Measurements from ENCODE around the gene EMC9.
A peak's percentile ranks its signal among the peaks of the same experiment; 100 is the strongest.

EMC9 gene

DNA sequence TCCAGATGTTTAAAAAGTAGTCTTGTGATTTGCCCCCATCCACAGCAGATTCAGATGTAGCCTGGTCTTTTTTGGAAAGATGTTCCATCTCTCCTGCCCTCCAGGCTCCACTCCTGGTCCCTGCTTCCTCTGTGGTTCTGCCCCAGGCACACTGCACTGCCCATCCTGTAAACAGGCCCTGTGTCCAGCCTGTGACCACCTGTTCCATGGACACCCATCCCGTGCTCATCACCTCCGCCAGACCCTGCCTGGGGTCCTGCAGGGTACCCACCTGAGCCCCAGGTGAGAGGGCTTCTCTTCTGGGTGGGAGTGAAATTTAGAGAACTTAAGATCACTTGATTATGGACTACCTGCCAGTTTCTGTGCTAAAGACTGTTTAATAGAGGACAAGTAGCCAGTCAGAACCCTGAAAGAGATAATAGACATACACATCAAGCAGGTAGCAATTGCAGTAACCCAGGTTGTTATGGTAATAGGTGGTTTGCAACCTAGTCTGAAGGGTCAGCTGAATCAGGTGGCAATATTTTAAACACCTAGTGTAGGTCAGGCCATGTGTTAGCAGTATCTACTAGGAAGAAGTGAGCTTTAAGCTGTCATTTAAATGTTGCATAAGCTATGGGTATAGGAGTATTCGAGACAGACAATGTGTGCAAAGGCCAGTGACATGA lies 8.0 kb upstream of the EMC9 start:
- FAIRE-seq = no peak
- no peak for DNase-seq (ENCODE audit: low spot score)

DNA sequence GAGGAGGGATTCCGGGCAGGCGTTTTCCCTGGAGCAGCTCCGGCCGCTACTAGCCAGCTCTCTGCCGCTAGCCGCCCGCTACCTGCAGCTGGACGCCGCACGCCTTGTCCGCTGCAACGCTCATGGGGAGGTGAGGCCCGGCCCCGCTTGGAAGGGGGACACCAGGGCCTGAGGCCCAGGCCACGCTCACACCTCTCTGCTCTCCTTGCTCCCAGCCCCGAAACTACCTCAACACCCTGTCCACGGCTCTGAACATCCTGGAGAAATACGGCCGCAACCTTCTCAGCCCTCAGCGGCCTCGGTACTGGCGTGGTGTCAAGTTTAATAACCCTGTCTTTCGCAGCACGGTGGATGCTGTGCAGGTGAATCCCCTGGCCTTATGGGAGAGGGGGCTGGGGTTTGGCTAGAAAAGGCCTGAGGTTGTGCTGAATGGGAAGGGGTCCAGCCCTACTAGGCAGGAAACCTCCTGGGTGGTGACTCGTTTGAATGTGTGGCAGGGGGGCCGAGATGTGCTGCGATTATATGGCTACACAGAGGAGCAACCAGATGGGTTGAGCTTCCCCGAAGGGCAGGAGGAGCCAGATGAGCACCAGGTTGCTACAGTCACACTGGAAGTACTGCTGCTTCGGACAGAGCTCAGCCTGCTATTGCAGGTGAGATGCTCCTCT lies 6.5 kb upstream of the EMC9 start:
- DNase-seq (ENCODE audit: low spot score) = no peak
- FAIRE-seq = no peak

DNA sequence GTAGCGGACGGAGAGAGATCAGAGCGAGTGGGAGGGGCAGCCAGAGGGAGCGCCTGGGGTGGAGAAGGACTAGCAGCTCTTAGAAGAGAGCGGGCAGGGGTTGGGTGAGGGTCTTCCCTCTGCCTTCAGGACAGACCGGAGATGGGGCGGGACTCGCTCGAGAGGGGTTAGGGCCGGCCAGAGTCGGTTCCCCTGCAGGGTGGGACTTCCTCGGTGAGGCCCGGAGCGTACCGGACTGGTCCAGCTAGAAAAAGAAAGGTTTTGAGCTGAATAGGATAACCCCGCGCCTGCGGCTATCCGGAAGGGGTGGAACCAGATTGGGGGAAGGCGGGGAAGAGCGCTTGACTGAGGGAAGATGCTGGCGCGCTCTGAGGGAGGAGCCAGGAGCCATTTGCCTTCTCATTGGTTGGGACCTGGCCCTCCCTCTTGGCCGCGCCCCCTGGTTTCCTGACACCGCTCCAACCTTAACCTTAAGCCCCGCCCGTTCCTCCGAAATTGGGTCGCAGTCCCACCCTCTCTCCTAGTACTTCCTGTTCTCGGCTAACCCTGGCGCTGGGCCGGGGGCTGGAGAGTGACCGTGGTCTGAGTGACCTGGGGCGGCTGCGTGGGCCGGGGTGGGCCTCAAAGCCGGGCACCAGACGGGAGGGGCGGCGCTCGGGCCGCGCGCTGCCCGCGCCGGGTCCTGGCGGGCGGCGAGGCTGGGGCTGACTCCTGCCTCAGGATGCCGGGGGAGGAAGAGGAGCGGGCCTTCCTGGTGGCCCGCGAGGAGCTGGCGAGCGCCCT lies 5.8 kb upstream of the EMC9 start, which contains the start of gene RNF31:
RNF31 (plus strand) TSS at position 521 of the 783 bp plus-strand sequence; CDS start at position 722, 201 bp downstream.
- peak; percentile 97 for DNase-seq (ENCODE audit: low spot score)
- no peak for FAIRE-seq

DNA sequence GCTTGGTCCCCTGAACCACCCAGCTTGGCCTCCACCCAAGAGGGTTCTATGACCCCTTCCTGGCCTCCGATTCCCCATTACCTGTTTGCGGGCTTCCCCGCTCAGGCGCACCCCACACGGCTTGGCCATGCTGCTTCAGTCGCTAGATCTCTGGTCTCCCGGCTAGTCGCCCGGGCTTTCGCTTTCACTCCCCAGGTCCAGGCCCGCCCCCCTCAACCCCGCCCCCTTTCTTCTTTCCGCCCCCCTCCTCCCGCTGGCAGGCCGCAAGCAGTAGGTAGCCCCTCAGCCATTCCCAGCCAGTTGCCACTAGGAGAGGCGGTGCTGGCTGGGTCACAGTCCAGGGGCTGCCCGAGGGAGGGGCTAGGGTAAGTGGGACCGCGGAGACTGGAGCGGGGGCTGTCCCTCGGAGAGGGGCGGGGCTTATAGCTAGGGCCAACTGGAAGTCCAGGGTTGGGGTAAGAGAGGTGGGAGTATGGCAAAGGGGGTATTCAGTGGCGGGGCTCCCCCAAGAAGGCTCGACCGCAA lies 5.1 kb upstream of the EMC9 start, which contains the start of gene PSME2:
PSME2 (minus strand) TSS at position 158 of the 525 bp plus-strand sequence; CDS start at position 129, 29 bp downstream.
- FAIRE-seq = no peak

DNA sequence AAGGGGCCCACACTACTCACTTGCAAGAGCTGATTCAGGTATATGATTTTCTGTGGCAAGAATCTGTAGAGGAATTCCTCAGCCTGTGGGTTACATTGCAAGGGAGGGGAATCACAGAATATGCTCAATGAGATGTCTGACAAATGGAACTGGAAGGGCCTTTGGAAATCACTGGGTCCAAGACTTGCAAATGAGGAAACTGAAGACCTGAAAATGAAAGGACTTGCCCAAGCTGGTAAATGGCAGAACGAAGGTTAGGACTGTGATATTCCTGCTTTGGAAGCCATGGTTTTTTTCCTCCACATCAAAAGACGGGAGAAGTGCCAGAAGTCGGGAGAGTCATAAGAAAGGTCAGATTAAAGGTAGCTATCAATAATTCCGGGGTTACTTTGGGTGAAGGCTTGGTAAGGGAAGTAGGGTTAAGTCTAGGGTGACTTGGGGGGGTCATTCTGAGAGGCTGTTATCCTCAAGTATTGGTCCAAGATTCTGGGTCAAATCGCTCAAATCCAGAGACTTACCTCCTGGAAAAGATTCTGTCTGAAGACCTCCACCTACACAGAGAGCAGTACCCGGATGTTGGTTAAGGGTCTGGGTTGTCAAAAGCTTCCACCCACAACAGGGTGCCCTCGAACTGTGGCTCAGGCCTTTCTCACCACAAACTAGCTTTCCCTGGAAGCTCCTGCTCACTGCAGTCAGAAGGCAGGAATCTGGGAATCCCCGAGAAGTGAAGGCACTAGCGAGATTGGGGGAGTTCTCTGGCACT lies 4.5 kb upstream of the EMC9 start:
- peak; percentile 21 for DNase-seq (ENCODE audit: low spot score)
- FAIRE-seq = no peak

More for the DNA sequence above, 5.1 kb upstream of the EMC9 start, which contains the start of gene PSME2:
- DNase-seq (ENCODE audit: low spot score) = peak; percentile 98

DNA sequence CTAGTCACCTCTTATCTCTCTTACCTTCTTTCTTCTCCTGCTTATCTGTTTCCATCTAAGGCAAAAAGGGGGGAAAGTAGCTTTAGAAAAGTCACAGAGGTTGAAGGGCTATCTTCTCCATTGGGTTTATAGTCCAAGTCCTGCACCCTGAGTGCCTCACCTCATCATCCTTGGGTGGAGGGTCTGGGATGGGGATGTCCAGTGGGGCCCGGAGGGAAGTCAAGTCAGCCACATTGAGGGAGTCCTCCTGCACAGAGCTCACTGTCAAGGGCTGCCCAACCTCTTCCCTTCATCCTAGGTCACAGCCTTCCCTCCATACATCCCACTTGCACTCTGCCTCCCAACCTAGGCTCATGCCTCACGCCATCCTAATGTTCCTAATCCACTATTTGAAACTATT lies 3.8 kb upstream of the EMC9 start:
- DNase-seq (ENCODE audit: low spot score) (no peak), FAIRE-seq (no peak)

DNA sequence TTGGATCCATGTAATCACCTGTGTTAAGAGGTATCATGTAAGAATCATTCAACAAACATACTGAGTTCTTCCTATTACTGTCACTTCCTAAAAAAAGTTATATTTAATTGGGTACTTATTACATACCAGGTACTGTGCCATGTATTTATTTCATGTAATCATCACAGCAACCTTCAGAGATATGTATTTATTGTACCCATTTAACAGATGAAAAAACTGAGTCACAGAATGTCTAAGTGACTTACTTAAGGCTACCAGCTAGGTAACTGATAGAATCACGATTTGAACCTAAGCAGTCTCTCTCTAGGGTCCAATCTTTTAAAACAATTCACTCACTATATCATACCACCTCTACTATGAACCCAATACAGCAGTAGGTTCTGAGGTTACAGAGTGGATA lies 3.1 kb upstream of the EMC9 start:
- FAIRE-seq (no peak), DNase-seq (ENCODE audit: low spot score) (no peak)

DNA sequence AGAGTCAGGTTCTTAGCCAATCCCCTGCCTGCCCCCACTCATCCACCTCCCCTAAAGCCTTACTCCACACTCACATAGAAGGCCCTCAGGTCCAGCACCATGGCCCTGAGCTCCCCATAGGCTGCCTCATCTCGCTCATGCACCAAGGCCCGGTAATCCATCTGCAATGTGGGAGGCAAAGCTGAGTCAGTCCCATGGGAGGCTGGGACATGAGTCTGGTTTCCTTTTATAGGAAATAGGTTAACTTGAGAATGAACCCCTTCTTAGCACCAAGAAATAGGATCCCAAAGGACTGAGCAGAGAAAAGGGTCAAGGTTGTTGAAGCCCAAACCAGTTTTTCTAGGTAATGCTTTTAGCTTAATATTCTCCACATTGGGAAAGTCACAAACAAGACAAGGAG lies 2.1 kb upstream of the EMC9 start:
- no peak for DNase-seq (ENCODE audit: low spot score)
- no peak for FAIRE-seq

DNA sequence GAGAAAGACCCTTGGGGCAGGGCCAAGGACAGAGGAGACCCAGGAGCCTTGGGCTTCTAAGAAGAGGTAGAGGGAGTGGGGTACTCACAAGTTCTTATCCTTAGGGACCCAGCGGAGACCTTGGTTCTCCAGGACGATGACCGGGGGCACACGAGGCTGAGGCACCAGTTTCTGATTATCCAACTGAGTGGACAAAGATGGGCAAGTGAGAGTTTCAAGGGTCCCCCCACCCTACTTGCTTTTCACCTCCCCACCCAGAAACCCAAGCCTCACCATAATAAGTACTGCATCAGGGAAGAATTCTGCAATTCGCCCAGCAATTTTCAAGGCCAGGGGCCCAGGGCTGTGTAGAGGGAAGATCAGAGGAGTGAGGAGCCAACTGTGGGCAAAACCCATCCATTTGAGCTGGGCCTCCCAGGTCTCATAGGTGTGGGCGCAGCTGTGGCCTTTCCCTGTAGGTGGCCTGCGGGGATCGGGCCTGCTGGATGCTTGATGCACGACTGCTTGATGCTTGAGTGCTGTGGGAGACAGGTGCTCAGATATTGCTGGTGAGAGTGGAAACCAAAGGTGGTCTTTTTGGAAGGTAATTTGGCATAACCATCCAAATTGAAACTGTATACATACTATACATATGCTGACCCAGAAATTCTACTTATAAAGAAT lies 2.0 kb downstream of the EMC9 start:
- FAIRE-seq = no peak

DNA sequence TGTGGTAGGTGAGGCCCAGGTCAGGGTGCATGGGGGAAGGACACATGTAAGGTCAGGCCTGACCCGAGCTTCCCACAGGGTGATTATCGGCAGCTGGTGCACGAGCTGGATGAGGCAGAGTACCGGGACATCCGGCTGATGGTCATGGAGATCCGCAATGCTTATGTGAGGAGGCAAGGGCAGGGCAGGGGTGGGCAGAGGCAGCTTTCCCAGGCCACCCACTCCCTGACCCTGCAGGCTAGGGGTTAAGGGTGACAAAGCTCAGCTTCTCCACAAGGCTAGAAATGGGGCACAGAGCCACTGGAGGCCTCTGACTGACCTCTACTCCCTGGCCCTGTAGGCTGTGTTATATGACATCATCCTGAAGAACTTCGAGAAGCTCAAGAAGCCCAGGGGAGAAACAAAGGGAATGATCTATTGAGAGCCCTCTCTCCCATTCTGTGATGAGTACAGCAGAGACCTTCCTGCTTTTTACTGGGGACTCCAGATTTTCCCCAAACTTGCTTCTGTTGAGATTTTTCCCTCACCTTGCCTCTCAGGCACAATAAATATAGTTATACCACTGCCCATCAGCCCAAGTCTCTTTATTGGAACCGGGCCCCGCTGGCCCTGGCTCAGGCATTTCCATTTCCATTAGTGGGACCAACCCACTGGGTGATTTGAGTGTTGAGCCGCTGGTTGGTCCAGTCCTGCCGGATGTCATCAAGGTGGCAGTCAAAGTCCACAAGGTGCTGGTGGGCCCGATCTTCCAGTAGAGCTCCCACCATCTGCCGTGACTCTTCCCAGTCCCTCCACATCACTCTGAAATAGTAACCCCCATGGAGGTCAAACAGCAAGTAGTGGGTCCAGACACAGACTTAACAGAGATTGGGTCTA lies 2.8 kb downstream of the EMC9 start:
- FAIRE-seq = no peak
- DNase-seq (ENCODE audit: low spot score) = no peak

More for the DNA sequence above, 2.0 kb downstream of the EMC9 start:
- peak; percentile 29 for DNase-seq (ENCODE audit: low spot score)

DNA sequence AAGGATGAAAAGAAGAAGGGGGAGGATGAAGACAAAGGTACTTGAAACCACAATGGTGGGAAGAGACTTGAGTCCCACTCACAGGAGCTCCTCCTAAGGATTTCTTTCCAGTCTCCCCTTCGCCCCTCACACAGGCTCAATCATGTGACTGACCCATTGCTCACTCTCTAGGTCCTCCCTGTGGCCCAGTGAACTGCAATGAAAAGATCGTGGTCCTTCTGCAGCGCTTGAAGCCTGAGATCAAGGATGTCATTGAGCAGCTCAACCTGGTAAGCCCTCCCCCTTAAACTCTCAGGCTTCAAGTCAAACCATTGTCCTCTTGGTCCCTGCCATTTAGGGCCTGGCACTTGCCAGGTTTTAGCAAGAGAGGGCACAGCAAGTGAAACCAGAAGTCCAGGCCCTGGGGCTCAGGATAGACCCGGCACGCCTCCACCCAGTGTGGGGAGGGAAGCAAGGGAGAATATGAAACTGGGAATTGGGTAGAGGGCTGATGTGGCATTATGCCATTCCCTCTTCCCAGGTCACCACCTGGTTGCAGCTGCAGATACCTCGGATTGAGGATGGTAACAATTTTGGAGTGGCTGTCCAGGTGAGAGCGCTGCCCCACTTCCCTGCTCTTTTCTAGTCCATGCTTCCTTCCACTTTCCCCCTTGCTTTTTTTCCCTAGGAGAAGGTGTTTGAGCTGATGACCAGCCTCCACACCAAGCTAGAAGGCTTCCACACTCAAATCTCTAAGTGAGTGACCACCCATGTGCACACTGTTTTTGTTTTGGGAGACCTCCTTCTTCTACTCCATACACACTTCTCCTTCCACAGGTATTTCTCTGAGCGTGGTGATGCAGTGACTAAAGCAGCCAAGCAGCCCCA lies 3.6 kb downstream of the EMC9 start:
- DNase-seq (ENCODE audit: low spot score) (no peak), FAIRE-seq (no peak)

DNA sequence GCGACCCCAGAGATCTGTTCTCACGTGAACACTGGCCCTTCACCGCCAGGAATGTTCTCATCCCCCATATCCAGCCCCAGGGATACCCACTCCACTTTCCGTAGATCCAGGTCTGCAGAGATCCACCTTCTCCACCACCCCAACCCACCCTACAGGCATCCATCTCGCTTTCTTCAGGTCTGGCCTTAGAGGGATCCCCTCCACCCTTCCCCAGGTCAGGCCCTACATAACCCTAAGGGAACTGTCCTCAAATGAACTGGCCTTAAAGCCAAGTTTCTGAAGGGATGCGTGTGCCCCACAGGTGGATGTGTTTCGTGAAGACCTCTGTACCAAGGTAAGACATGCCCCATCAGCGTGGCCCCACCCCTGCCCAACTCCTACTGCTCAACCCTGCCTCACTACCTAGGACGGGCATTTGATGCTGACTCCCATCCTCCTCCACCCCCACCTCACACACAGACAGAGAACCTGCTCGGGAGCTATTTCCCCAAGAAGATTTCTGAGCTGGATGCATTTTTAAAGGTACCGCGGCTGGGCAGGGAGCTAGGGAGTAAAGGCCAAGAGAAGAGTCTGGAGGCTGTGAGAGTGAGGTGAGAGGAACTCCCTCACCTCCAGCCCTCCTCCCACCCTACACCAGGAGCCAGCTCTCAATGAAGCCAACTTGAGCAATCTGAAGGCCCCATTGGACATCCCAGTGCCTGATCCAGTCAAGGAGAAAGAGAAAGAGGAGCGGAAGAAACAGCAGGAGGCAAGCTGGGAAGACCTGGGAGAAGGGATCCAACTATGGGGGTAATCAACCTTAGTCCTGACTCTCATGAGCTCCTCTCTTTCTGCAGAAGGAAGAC lies 4.5 kb downstream of the EMC9 start:
- DNase-seq (ENCODE audit: low spot score) (no peak), FAIRE-seq (no peak)

DNA sequence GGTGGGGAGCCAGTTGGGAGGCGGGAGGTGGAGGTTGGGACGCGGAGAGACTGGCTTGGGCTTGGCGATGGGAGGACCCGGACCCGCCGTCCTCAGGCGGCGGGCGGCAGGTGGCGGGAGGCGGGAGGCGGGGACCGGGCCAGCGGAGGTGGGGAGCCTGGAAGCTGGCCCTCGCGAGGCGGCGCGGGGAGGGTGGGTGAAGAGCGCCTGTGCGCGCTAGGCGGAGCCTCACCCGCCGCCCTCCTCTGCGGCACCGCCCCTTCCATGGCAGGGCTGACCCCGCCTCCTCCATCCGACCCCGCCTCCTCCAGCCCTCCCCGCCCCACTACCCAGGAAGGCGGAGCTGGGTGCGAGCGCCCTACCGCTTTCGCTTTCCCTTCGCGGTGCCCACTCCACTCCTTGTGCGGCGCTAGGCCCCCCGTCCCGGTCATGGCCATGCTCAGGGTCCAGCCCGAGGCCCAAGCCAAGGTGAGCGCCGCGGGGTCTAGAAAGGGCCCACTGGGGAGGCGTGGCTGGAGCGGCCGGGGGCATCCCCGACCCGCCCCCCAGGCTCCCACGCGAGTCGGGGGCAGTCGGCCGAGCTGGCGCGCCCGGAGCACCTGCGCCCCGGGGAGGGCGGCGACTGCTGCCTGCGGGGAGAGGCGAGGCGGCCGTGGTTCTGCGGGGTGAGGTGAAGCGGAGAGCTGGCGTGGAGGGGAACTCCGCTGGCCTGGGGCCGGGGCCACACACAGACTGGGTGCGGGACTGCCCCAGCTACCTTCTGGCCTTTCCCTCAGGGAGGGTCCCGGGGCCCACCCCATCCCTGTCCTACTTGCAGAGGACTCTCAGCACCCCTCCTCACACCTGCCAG lies 5.3 kb downstream of the EMC9 start, which contains the start of gene PSME1:
PSME1 (plus strand) TSS at position 361 of the 850 bp plus-strand sequence; CDS start at position 430, 69 bp downstream.
- DNase-seq (ENCODE audit: low spot score) (peak; percentile 93), FAIRE-seq (no peak)

DNA sequence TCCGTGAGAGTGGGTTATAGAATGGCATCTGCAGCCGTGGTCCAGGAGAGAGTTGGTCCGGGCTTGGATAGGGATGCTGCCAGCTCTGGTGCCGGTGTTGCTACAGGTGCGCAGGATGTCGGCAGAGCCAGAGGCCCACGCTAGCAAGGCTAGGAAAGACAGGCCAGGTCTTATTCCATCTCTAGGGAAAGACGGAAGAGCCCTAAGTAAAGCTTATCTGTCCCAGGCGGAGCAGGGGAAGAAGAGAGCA lies 5.9 kb downstream of the EMC9 start:
- FAIRE-seq = no peak

DNA sequence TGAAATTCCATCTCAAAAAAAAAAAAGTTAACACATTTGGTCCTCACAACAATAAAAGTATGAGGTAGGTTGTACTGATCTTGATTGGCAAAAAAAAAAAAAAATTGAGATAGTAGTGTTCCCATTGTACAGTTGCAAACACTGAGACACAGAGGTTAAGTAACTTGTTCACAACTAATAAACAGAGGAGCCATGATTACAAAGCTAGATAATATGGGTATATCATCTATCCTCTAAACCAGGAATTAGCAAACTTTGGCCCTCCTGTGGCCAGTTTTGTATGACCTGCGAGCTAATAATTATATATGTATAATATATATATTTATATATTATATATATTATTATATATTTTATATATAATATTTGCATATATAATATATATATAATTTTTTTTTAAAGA lies 7.7 kb downstream of the EMC9 start:
- FAIRE-seq (no peak), DNase-seq (ENCODE audit: low spot score) (no peak)

More for the DNA sequence above, 5.9 kb downstream of the EMC9 start:
- no peak for DNase-seq (ENCODE audit: low spot score)

DNA sequence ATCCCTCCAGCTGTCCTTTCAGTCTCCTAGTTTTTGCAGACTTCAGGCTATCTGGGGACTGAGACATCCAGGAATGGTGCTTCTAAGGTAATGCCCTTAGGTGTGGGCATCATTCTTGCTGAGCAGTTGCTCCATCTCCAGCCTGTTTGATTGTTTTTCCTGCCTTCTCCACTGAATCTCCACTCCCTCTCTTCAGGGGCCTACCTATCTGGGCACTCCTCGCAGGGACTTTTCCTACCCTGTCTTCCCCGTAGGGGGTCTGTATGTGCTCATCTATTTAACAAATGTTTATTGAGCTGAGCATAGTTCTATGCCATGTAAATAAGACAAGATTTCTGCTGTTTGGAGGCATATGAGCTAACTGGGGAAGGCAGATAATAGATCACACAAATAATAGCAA lies 8.4 kb downstream of the EMC9 start:
- FAIRE-seq (no peak), DNase-seq (ENCODE audit: low spot score) (no peak)

Measured in urothelium cell line (cell line).